GM21423 (cell line): ENCODE measurements around the gene METTL23.
A peak's percentile ranks its signal among the peaks of the same experiment; 100 is the strongest.
"Not testable (repeated sequence)": the region's sequence is repeated elsewhere in the genome, so short reads cannot be mapped to it uniquely, and the experiment has no call there.

Source experiments
- ATAC-seq: cut with Tn5 transposase; IDR thresholded peaks from one replicate; pipeline ENCODE4 v1.9.1; 2021; ENCODE audit warnings: mild to moderate bottlenecking, moderate library complexity; ENCODE audit not compliant: unreplicated experiment

Gene METTL23

DNA sequence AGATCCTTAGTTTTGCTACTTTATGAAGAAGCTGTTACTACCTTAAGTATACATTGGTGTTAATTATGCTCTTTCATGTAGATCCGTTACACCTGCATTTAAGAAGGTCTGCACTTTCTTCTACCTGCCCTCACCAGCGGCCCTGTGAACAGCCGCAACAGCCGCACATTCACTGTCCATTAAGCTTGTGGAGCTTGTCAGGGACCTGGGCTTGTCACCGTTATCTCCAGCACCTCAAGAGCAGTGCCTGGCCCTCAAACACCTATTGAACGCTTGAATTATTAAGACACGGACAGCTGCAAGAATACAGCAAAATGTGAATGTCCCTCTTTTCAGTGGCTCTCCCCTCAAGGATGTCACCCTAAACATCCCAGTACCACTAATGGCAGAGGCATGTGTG lies 12.9 kb upstream of the METTL23 start:
- ATAC-seq = no peak

DNA sequence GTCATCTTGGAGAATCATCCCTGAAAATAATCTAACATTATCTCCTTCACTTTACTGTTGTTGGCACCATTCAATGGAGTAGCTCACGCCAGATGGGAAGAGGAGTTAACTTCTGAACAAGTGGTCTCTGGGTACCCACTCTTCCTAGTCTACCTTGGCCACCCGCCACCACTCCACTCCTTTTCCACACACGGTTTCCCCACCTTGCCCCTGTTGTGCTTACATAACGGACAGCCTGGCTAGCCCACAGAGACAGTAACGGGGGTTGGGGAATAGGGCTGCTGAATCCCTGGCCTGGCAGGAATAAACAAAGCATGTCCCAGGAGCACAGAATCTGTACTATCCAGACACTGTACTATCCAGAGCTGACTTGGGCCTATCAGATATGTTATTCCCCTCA lies 12.3 kb upstream of the METTL23 start:
- ATAC-seq = no peak

DNA sequence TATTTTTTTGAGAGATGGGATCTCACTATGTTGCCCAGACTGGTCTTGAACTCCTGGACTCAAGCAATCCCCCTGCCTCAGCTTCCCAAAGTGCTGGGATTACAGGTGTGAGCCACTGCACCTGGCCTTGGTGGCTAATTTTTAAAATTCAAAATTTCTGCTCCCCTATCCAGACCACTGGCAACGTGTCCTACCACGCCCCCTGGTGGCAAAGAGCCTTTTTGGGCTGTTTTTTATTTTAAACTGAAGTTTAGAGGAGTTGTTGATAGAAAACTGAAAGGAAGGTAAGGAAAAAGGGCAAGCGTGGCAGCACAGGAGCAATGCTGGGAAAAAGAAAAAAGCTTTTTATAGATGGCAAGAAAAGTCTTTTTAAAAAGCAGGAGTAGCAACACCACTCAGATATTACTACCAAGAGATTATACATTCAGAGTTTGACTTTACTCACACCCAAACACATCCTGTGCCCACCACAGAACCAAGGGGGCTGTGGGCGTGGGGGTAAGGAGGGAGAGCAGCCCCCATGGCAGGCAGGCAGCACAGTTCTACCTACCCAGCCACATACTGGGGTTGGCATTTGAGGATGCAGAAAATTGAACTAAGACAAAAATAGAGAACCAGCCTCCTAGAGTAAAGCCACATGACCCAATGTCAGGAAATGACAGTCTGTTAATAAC lies 11.7 kb upstream of the METTL23 start:
- no peak for ATAC-seq

GRCh38 chr17:76715496-76715830 lies 11.2 kb upstream of the METTL23 start:
- ATAC-seq = no peak

- ATAC-seq = no peak
Observed at GRCh38 chr17:76716146-76716838, 10.3 kb upstream of the METTL23 start.

DNA sequence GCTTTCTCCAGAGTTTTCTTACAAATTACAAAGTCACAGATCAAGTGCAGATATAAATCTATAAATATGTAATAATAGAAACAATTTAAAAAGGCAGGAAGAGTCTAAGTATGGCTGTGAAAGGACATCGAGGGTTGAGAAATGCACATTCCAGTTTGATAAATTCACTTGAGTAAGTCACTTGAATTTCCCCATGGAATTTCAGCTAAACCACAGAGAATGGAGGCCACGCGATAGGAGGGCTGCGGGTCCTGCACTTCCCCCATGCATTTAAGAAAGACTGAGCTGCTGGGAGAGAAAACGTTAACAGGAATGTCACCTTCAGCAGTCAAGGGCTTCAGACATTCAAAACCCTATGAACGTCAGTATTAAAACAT lies 9.8 kb upstream of the METTL23 start:
- ATAC-seq = no peak

DNA sequence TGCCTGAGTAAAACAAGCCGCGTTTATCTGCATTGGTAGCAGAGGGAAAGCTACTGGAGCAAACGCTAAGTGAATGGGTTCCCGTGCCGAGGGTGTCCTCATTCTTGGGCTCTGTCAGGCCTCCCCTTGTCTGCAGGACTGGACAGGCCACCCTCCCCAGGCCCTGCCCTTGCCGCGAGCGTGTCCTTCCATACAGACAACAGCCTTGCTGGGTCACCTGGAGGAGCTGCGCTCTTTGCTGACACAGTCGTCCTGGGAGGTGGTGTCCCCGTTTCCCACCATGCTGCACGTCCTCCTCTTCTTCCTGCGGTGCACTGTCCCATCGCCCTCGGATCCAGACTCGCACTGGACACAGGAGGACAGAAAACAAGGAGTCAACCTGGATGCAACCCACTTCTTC lies 8.1 kb upstream of the METTL23 start:
- ATAC-seq = no peak

DNA sequence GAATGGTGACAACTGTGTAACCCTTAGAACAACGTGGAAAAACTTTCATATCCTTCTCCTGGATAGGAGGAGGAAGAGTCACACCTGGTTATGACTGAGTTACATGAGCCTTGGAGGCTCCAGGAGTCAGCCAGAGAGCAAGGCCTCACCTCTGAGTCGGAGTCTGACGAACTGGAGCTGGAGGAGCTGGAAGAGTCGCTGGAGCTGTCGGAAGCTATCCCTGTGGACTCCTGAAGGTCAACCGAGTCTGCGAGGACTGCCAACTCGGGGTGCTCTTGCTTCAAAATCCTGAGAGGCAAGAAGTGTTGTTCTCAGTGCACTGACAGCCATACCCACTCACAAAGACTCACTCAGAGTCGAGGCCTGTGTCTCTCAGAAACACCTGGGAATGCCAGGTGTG lies 6.4 kb upstream of the METTL23 start:
- no peak for ATAC-seq

DNA sequence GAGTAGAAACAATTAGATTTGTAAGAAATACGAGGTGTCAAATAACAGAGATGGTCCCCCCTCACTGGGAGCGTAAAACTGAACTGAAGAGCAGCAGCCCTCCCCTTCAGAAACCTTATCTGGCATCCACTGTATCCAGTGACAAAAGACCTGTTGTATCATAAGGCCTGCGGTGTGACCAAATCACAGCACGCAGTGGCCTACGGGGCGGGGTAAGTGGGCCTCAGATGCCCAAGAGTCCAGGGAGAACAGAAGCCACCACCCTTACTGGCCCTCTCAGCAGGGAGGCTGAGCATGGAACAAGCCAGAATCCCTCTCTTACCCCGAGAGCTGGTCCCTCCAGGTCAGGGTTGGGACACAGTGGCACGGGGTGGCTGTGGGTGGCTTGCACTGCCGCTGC lies 5.7 kb upstream of the METTL23 start:
- no peak for ATAC-seq

DNA sequence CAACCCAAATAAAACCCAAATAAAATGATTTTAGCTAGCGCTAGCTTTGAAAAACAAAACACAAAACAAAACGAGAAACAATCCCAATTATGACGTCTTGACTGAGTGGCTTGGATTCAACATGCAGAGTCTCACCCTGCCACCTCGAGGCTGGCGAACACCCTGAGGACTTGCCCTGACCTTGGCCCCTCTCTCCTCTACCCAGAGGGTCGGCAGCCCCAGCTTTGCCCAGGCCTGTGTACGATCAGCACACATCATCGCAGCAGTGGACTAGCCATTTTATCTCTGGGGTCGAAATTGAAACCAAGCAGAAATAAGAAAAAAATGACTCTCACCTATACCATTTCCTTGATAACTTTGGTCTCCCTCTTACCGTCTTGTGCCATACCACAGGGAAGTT lies 5.2 kb upstream of the METTL23 start:
- no peak for ATAC-seq

DNA sequence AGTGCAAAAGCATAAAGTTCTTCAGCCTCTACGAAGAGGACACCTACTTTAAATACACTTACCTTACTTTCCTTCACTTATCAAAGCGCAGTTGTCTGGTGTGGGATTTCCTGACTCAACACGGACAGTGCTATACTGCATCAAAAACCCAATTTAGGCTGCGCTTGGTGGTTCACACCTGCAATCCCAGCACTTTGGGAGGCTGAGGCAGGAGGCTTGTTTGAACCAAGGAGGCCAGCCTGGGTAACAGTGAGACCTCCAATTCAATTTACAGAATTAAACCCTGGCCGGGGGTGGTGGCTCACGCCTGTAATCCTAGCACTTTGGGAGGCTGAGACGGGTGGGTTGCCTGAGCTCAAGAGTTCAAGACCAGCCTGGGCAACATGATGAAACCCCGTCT lies 4.4 kb upstream of the METTL23 start:
- ATAC-seq = no peak

DNA sequence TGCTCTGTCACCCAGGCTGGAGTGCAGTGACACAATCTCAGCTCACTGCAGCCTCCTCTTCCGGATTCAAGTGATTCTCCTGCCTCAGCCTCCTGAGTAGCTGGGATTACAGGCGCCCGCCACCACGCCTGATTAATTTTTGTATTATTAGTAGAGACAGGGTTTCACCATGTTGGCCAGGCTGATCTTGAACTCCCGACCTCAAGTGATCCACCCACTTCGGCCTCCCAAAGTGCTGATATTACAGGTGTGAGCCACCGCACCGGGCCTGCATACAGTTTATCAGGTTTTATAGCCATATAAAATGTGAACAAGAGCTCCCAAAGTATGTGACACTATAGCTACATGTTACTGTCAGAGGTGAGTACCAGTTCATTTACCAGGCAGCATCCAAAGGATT lies 3.7 kb upstream of the METTL23 start:
- ATAC-seq = not testable (repeated sequence)

GRCh38 chr17:76723812-76724211 lies 2.8 kb upstream of the METTL23 start:
- no peak for ATAC-seq

DNA sequence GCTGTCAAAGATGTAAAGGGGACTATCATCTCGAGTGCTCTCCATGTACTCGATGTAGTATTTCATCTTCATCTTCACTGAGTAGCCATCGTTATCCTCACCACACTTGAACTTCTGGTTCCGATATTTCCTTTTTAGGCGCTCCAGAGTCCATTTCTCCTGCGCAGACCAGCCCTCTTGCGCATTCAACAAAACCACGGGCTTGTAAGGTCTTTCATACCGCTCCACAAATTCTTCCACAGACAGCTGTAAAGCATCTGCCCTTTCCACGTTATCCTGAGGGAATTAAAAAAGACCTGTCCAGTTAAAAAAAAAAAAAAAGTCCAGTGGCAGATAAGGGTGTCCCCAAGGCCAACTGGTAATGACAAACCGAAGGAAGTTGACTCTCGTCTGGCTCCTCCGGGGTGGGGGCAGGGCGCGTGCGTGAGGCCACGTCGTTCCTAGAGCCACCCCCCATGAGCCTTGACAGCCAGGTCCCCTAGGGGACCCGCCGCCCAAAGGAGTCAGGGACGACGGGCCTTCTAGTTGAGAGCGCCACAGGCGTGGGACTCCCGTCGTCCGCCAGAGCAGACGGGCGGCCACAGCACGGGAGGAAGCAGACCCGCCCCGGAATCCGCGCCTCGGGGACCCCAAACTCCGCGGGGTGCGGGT lies 934 bp upstream of the METTL23 start:
- peak; percentile 20 for ATAC-seq

DNA sequence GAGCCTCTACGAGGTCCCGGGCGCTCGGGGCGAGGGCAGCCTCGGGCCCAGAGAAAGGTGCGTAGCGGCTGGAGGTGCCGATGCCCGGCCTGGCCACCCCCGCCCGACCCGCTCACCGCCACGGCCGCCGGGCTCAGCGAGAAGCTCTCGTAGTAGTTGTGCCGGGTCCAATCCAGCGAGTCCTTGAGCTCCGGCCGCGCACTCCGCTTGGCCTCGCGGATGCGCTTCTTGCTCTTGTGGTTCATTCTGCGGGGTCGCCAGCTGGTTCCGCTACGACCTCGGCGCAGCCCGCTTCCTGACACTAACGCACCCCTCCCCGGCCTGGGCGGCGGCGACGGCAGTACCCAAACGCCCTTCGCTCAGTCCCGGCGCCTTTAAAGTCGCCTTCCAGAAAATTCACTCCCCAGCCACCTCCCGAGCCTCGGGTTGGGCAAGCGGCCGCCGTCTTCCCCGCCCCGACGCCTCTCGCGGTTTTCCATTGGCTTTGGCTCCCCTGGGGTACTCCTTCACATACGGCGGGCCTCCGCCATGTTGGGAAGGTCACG lies 336 bp upstream of the METTL23 start, which contains the start of gene JMJD6:
TSS of gene JMJD6 (minus strand) at position 376 of the 545 bp plus-strand sequence. CDS start at position 245, 131 bp downstream.
- ATAC-seq = peak; percentile 63

GRCh38 chr17:76727745-76728456 lies 1.3 kb downstream of the METTL23 start:
- ATAC-seq = no peak

DNA sequence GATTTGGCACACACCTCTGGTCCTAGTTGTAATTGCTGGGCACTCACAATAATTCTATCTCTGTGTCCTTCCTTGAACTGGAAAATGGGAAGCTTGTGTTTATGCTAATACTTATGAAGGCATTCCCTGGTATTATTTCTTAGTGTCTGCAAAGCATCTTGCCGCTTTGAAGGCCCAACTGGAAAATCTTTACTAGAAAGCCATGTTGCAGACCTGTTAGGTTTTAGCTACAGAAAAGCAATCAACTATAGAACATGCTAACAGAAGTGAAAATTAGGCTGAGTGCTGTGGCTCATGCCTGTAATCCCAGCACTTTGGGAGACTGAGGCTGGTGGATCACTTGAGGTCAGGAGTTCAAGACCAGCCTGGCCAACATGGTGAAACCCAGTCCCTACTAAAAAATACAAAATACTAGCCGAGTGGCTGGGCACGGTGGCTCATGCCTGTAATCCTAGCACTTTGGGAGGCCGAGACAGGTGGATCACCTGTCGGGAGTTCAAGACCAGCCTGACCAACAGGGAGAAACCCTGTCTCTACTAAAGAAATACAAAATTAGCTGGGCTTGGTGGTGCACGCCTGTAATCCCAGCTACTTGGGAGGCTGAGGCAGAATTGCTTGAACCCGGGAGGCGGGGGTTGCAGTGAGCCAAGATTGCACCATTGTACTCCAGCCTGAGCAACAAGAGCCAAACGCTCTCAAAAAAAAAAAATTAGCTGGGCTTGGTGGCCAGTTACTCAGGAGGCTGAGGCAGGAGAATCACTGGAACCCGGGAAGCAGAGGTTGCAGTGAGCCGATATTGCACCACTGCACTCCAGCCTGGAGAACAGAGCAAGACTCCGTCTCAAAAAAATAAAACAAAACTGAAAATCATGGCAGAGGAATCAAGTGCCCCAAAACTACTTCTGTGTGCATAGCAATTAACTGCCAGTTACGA lies 5.4 kb downstream of the METTL23 start:
- ATAC-seq = not testable (repeated sequence)

GRCh38 chr17:76732734-76733617 lies 6.3 kb downstream of the METTL23 start:
- ATAC-seq = no peak

- ATAC-seq = no peak
Observed at GRCh38 chr17:76733618-76733957, 6.9 kb downstream of the METTL23 start.
